HepG2 (cell line): ENCODE data around the gene RPS19BP1. TPM values are rescaled to one million over a fixed set of nuclear protein-coding genes. Genes with fewer than 3 reads are reported as not detected.

Source experiments
- ATAC-seq: fragments of 200-7000 bp; cut with Tn5 transposase; 3 replicates; pipeline ENCODE4 v1.9.1; 2020; ENCODE audit warnings: mild to moderate bottlenecking, moderate library complexity
- BruUV-seq: library from RNA; stranded (reverse); fragments of 400-500 nt; replicated peaks from 2 replicates; lab custom pipeline; 2021; lab: Mats Ljungman, UMichigan
- CTCF ChIA-PET: fragments of 300-600 bp; formaldehyde crosslinking; extraction: SDS; loops from one replicate; lab custom pipeline; 2021; ENCODE audit warnings: low total read pairs, inconsistent platforms, low intra/inter-chr PET ratio; lab: Yijun Ruan, JAX
- POLR2A ChIA-PET: fragments of 350-600 bp; sonication (Branson Sonifier 250); formaldehyde crosslinking; loops from one replicate; lab custom pipeline; 2020; ENCODE audit warnings: antibody characterized with exemption, inconsistent platforms; lab: Yijun Ruan, JAX
- DNase-seq: peaks from one replicate; pipeline ENCODE4 v3.0.0-alpha.2; 2015; ENCODE audit warnings: low spot score
- FAIRE-seq: peaks from 3 replicates; lab custom pipeline; 2011; peaks lifted over from hg19 to GRCh38; lab: Jason Lieb, UNC
- H2AFZ ChIP-seq: one replicate; pipeline ENCODE4 v1.6.1; 2011; ENCODE audit warnings: low read length, inconsistent platforms
- H3K27ac ChIP-seq: fragments of 300-600 bp; 3 replicates; pipeline ENCODE4 v1.8.0; 2011; ENCODE audit warnings: mixed run types, mild to moderate bottlenecking, mixed read lengths, low read length, inconsistent platforms; ENCODE audit not compliant: insufficient read depth; ENCODE audit errors: extremely low read length
- H3K27me3 ChIP-seq, 2 experiments: fragments of 200-600 bp in 1 of 2; 2 replicates in 1 of 2; 3 replicates in 1 of 2; pipeline versions ENCODE4 v1.6.0 to v1.8.0; 2011; ENCODE audit warnings: low read length in 2 of 2, mild to moderate bottlenecking in 2 of 2, moderate library complexity in 2 of 2, inconsistent platforms in 1 of 2; ENCODE audit not compliant: insufficient read depth in 2 of 2, control insufficient read depth in 1 of 2
- H3K36me3 ChIP-seq, 2 experiments: fragments of 200-600 bp in 1 of 2; replicated peaks in 1 of 2; 2 replicates in 1 of 2; 3 replicates in 1 of 2; pipeline versions ENCODE4 v1.5.1 to v1.8.0; 2011; ENCODE audit warnings: low read length in 2 of 2, inconsistent platforms in 1 of 2; ENCODE audit not compliant: insufficient read depth in 2 of 2, control insufficient read depth in 1 of 2
- H3K4me1 ChIP-seq: 2 replicates; pipeline ENCODE4 v1.5.1; 2012; ENCODE audit warnings: low read length, inconsistent platforms; ENCODE audit not compliant: insufficient read depth
- H3K4me2 ChIP-seq: 2 replicates; pipeline ENCODE4 v1.6.0; 2011; ENCODE audit warnings: low read depth, low read length, inconsistent platforms
- H3K4me3 ChIP-seq, 3 experiments: fragments of 200-600 bp in 1 of 3; sonication (generic), shearing (Covaris generic) in 1 of 3; replicated peaks in 1 of 3; 2 replicates each; pipeline ENCODE4 v1.5.1; 2011 to 2016; ENCODE audit warnings: low read length in 3 of 3, inconsistent platforms in 2 of 3, low read depth in 2 of 3, mild to moderate bottlenecking in 2 of 3, control low read depth in 1 of 3, mixed read lengths in 1 of 3; ENCODE audit not compliant: insufficient read depth in 1 of 3
- H3K79me2 ChIP-seq: one replicate; pipeline ENCODE4 v1.6.1; 2011; ENCODE audit warnings: low read length, inconsistent platforms; ENCODE audit not compliant: insufficient read depth
- H3K9ac ChIP-seq: 2 replicates; pipeline ENCODE4 v1.6.0; 2011; ENCODE audit warnings: mild to moderate bottlenecking, low read depth, low read length, inconsistent platforms; ENCODE audit not compliant: insufficient read depth
- H3K9me3 ChIP-seq: 2 replicates; pipeline ENCODE4 v1.5.1; 2012; ENCODE audit warnings: mild to moderate bottlenecking, low read length
- H4K20me1 ChIP-seq: 2 replicates; pipeline ENCODE4 v1.6.0; 2011; ENCODE audit warnings: inconsistent platforms, mild to moderate bottlenecking, low read length, moderate library complexity; ENCODE audit not compliant: insufficient read depth
- BORCS8-MEF2B ChIP-seq: sonication (generic); formaldehyde crosslinking; IDR thresholded peaks from 2 replicates; pipeline ENCODE4 v1.8.0; 2022; ENCODE audit warnings: mild to moderate bottlenecking, missing genetic modification reagents
- CBX2 ChIP-seq, 2 experiments: fragments of 200-600 bp in 1 of 2; sonication (generic); formaldehyde crosslinking in 1 of 2; IDR thresholded peaks; 2 replicates each; pipeline versions ENCODE4 v1.7.0 to v1.8.1; 2018 to 2022; ENCODE audit warnings: low read depth in 2 of 2, low read length in 1 of 2, mild to moderate bottlenecking in 1 of 2, missing genetic modification reagents in 1 of 2
- CHD4 ChIP-seq: fragments of 200-600 bp; sonication (generic); IDR thresholded peaks from 2 replicates; pipeline ENCODE4 v1.7.0; 2017; ENCODE audit warnings: mild to moderate bottlenecking, low read length, borderline replicate concordance
- HMG20B ChIP-seq: conservative IDR thresholded peaks from 2 replicates; pipeline ENCODE4 v1.6.1; 2016; ENCODE audit warnings: missing genetic modification reagents, missing compliant biosample characterization
- NR3C1 ChIP-seq: sonication (generic); formaldehyde crosslinking; IDR thresholded peaks from 2 replicates; pipeline ENCODE4 v1.4.0; 2020; ENCODE audit warnings: missing genetic modification reagents
- RARA ChIP-seq: IDR thresholded peaks from 2 replicates; pipeline ENCODE4 v1.6.1; 2016; ENCODE audit warnings: missing genetic modification reagents, missing compliant biosample characterization
- SOX13 ChIP-seq, 3 experiments: fragments of 450-650 bp in 1 of 3; sonication (generic) in 1 of 3; formaldehyde crosslinking in 1 of 3; IDR thresholded peaks in 2 of 3; conservative IDR thresholded peaks in 1 of 3; 2 replicates each; pipeline versions ENCODE4 v1.5.0 to v1.6.1; 2016 to 2020; ENCODE audit warnings: antibody characterized with exemption in 1 of 3, mild to moderate bottlenecking in 1 of 3, missing compliant biosample characterization in 1 of 3, missing genetic modification reagents in 1 of 3, moderate library complexity in 1 of 3
- ZBTB14 ChIP-seq: sonication (generic); formaldehyde crosslinking; IDR thresholded peaks from 2 replicates; pipeline ENCODE4 v1.4.0; 2020; ENCODE audit warnings: missing genetic modification reagents
- ZFP36 ChIP-seq: fragments of 150-350 bp; IDR thresholded peaks from 2 replicates; pipeline ENCODE4 v1.6.1; 2018; ENCODE audit warnings: borderline replicate concordance, low read length, low read depth; ENCODE audit not compliant: partially characterized antibody
- ZNF225 ChIP-seq: sonication (generic); formaldehyde crosslinking; IDR thresholded peaks from 2 replicates; pipeline ENCODE4 v1.4.0; 2020; ENCODE audit warnings: mild to moderate bottlenecking, missing genetic modification reagents
- ZNF646 ChIP-seq: sonication (generic); formaldehyde crosslinking; IDR thresholded peaks from 2 replicates; pipeline ENCODE4 v1.9.0; 2021; ENCODE audit warnings: mild to moderate bottlenecking, missing genetic modification reagents
- WGBS: methylation state at CpG from one replicate; pipeline ENCODE4 v1.1.6; 2017; ENCODE audit warnings: low lambda C conversion rate; 5-methylcytosine and 5-hydroxymethylcytosine counted together
- in situ Hi-C: cut with HindIII; loops from 2 replicates; pipeline ENCODE4 v1.10.0; 2017; ENCODE audit warnings: low pct_unique_long_range_greater_than_20kb; ENCODE audit not compliant: extremely low pct_ligation_motif_present
- intact Hi-C: fragments of 100-400 bp; cut with micrococcal nuclease; formaldehyde crosslinking; loops from one replicate; pipeline ENCODE4 v1.10.0; 2022; ENCODE audit not compliant: unreplicated experiment
- polyA plus RNA-seq, 8 experiments: library from polyadenylated mRNA; depleted of rRNA in 3 of 8; stranded (reverse) in 7 of 8; unstranded in 1 of 8; fragments of >200 nt; fragmentation: Illumina TruSeq in 4 of 8; extraction: Trizol in 4 of 8; gene quantifications; 2 replicates each; pipeline versions ENCODE4 v1.2.1 to v1.2.3, GENCODE V29; 2011 to 2016; ENCODE audit warnings: low read depth in 4 of 8, missing spikeins in 1 of 8, mixed read lengths in 1 of 8; ENCODE audit not compliant: insufficient read depth in 1 of 8
- total RNA-seq, 5 experiments: library from RNA; depleted of rRNA; stranded (reverse); fragments of >200 nt; fragmentation: Illumina TruSeq; extraction: Trizol; gene quantifications; 2 replicates each; pipeline ENCODE4 v1.2.3, GENCODE V29; 2016; ENCODE audit warnings: low read depth in 1 of 5

RPS19BP1 gene
- total and polyA plus RNA-seq, 2 of the 13 experiments (the other 11 are each of a cell fraction or from before 2014, with no cell fraction given) = 44.3 to 81.3 TPM

- WGBS = 20% methylated on average over 2 of the region's 5 CpGs
- Histone ChIP-seq H3K27me3 (peaks cover 7 to 47% of the 10 kb centered on the region in 2 experiments; a peak in 4 of 5 replicates), H3K27ac (no peak overlapping the region), H3K9ac (no peak overlapping the region), H3K9me3 (no peaks in the 10 kb centered on the region), H3K4me1 (no peaks in the 10 kb centered on the region), H3K4me2 (no peak overlapping the region), H2AFZ (no peak overlapping the region), H4K20me1 (no peaks in the 10 kb centered on the region), H3K36me3 (no peaks in the 10 kb centered on the region), H3K79me2 (no peaks in the 10 kb centered on the region), H3K4me3 (no peak overlapping the region)
- no TSS peak for BruUV-seq
- in situ Hi-C loops = no loop called here
- CTCF ChIA-PET = no interaction called here
- FAIRE-seq (no peak), DNase-seq (no peak), ATAC-seq (no peak)
- POLR2A ChIA-PET = no interaction called here
- intact Hi-C loops = no loop called here
- TF ChIP-seq NR3C1 (CRISPR knock-in tag) (no peak), ZBTB14 (CRISPR knock-in tag) (no peak), ZNF225 (no peak), CHD4 (no peak)
Observed at GRCh38 chr22:39580006-39580441, 47.5 kb upstream of the RPS19BP1 start.

GRCh38 chr22:39577900-39578299 lies 45.4 kb upstream of the RPS19BP1 start:
- H3K79me2 ChIP-seq = no peaks in the 10 kb centered on the region
- no peak overlapping the region for H3K27ac ChIP-seq
- H4K20me1 ChIP-seq = no peaks in the 10 kb centered on the region
- peaks cover 9 to 63% of the 10 kb centered on the region in 2 experiments; a peak in 4 of 5 replicates for H3K27me3 ChIP-seq
- H3K36me3 ChIP-seq = no peaks in the 10 kb centered on the region
- H3K9me3 ChIP-seq = no peaks in the 10 kb centered on the region
- CTCF ChIA-PET = no interaction called here
- H3K4me2 ChIP-seq = no peak overlapping the region
- no peak overlapping the region for H3K9ac ChIP-seq
- no peak overlapping the region for H3K4me3 ChIP-seq
- no peak overlapping the region for H2AFZ ChIP-seq
- H3K4me1 ChIP-seq = no peaks in the 10 kb centered on the region
- DNase-seq = no peak
- FAIRE-seq = no peak
- ATAC-seq = no peak
- 30% methylated on average over 5 of the region's 7 CpGs for WGBS
- in situ Hi-C loops (no loop called here), intact Hi-C loops (no loop called here)
- POLR2A ChIA-PET = no interaction called here
- BruUV-seq = no TSS peak
- no peak for TF ChIP-seq ZNF646
- no peak for TF ChIP-seq HMG20B
- no peak for TF ChIP-seq ZFP36
- TF ChIP-seq SOX13 (IDR thresholded peaks at IDR 0.05) = no peak
- TF ChIP-seq SOX13 (CRISPR knock-in tag; conservative IDR thresholded peaks at IDR 0.05 in 1 of 2, IDR thresholded peaks at IDR 0.05 in 1 of 2) = no peak
- TF ChIP-seq CBX2 (IDR thresholded peaks at IDR 0.05; ENCODE audit: low read depth, low read length) = no peak
- no peak for TF ChIP-seq CBX2 (CRISPR knock-in tag; IDR thresholded peaks at IDR 0.05; ENCODE audit: low read depth)
- TF ChIP-seq BORCS8-MEF2B (CRISPR knock-in tag) = no peak
- no peak for TF ChIP-seq RARA (CRISPR knock-in tag)
